GM12878 (cell line): Measurements from ENCODE around the gene IGFBP3. TPM values are rescaled to one million over a fixed set of nuclear protein-coding genes. Genes with fewer than 3 reads are reported as not detected.
"Not testable (repeated sequence)": the region's sequence is repeated elsewhere in the genome, so short reads cannot be mapped to it uniquely, and the experiment has no call there.

Source experiments
- ATAC-seq: fragments of 200-7000 bp; cut with Tn5 transposase; 3 replicates; pipeline ENCODE4 v1.9.1; 2020; ENCODE audit warnings: mild to moderate bottlenecking, moderate library complexity
- BruUV-seq: library from RNA; stranded (reverse); fragments of 400-500 nt; replicated peaks from 2 replicates; lab custom pipeline; 2021; lab: Mats Ljungman, UMichigan
- CTCF ChIA-PET: fragments of 300-600 bp; sonication (Branson Sonifier 250); formaldehyde crosslinking; extraction: SDS; loops from one replicate; lab custom pipeline; 2021; ENCODE audit warnings: inconsistent platforms; lab: Yijun Ruan, JAX
- POLR2A ChIA-PET: fragments of 350-600 bp; formaldehyde crosslinking; extraction: SDS; loops from one replicate; lab custom pipeline; 2021; ENCODE audit warnings: inconsistent platforms; lab: Charles Lee
- RAD21 ChIA-PET: fragments of 300-600 bp; sonication (Branson Sonifier 250); formaldehyde crosslinking; loops from one replicate; lab custom pipeline; 2023; ENCODE audit warnings: antibody characterized with exemption; ENCODE audit not compliant: unreplicated experiment; lab: Charles Lee
- SMC1A ChIA-PET: fragments of 300-600 bp; sonication (Branson Sonifier 250); formaldehyde crosslinking; loops from one replicate; lab custom pipeline; 2023; ENCODE audit not compliant: unreplicated experiment, uncharacterized antibody; lab: Charles Lee
- DNase-seq: peaks from one replicate; pipeline ENCODE4 v3.0.0-alpha.2; 2011; ENCODE audit warnings: low read depth, low spot score
- FAIRE-seq: peaks from 3 replicates; lab custom pipeline; 2011; peaks lifted over from hg19 to GRCh38; lab: Jason Lieb, UNC
- H2AFZ ChIP-seq: 2 replicates; pipeline ENCODE4 v1.6.0; 2011; ENCODE audit warnings: low read depth, low read length, control low read depth; ENCODE audit not compliant: control insufficient read depth
- H3K27ac ChIP-seq: 2 replicates; pipeline ENCODE4 v1.5.1; 2011; ENCODE audit warnings: control low read depth; ENCODE audit not compliant: control insufficient read depth, insufficient read depth
- H3K27me3 ChIP-seq, 2 experiments: replicated peaks in 1 of 2; 2 replicates each; pipeline versions ENCODE4 v1.6.0 to v1.6.1; 2011; ENCODE audit warnings: low read length in 1 of 2; ENCODE audit not compliant: control insufficient read depth in 2 of 2, insufficient read depth in 2 of 2
- H3K36me3 ChIP-seq, 2 experiments: 2 replicates each; pipeline ENCODE4 v1.5.1; 2011; ENCODE audit warnings: low read length in 1 of 2; ENCODE audit not compliant: control insufficient read depth in 2 of 2, insufficient read depth in 2 of 2
- H3K4me1 ChIP-seq: 2 replicates; pipeline ENCODE4 v1.6.1; 2011; ENCODE audit warnings: mild to moderate bottlenecking, low read length, moderate library complexity, mixed read lengths; ENCODE audit not compliant: control insufficient read depth, insufficient read depth
- H3K4me2 ChIP-seq: 2 replicates; pipeline ENCODE4 v1.6.0; 2011; ENCODE audit warnings: control low read depth; ENCODE audit not compliant: control insufficient read depth, insufficient read depth
- H3K4me3 ChIP-seq: fragments of 200-600 bp; sonication (generic); 2 replicates; pipeline ENCODE4 v1.5.1; 2016
- H3K79me2 ChIP-seq: 2 replicates; pipeline ENCODE4 v1.6.0; 2011; ENCODE audit warnings: low read length; ENCODE audit not compliant: control insufficient read depth, insufficient read depth
- H3K9ac ChIP-seq: 2 replicates; pipeline ENCODE4 v1.8.0; 2011; ENCODE audit warnings: low read length, control low read depth, mixed read lengths; ENCODE audit not compliant: control insufficient read depth, insufficient read depth
- H3K9me3 ChIP-seq: replicated peaks from 3 replicates; pipeline ENCODE4 v1.5.1; 2011; ENCODE audit warnings: mild to moderate bottlenecking, low read length; ENCODE audit not compliant: control insufficient read depth, insufficient read depth
- H4K20me1 ChIP-seq: 2 replicates; pipeline ENCODE4 v1.6.0; 2011; ENCODE audit not compliant: control insufficient read depth, insufficient read depth
- BHLHE40 ChIP-seq, 2 experiments: fragments of 450-650 bp in 1 of 2; IDR thresholded peaks; 2 replicates each; pipeline ENCODE4 v1.6.1; 2011 to 2017; ENCODE audit warnings: low read depth in 2 of 2, borderline replicate concordance in 1 of 2, improper control_type of control experiment in 1 of 2, low read length in 1 of 2, mild to moderate bottlenecking in 1 of 2
- CTCF ChIP-seq, 3 experiments: IDR thresholded peaks in 2 of 3; conservative IDR thresholded peaks in 1 of 3; 2 replicates each; pipeline ENCODE4 v1.5.1; 2011; ENCODE audit warnings: low read depth in 3 of 3, low read length in 3 of 3, mild to moderate bottlenecking in 3 of 3, control low read depth in 2 of 3, moderate library complexity in 2 of 3, inconsistent platforms in 1 of 3, mixed read lengths in 1 of 3; ENCODE audit not compliant: control insufficient read depth in 2 of 3, insufficient read depth in 1 of 3; ENCODE audit errors: extremely low read depth in 1 of 3
- HDGF ChIP-seq: fragments of 450-650 bp; IDR thresholded peaks from 2 replicates; pipeline ENCODE4 v1.6.1; 2016; ENCODE audit warnings: antibody characterized with exemption
- NFYB ChIP-seq: IDR thresholded peaks from 2 replicates; pipeline ENCODE4 v1.6.1; 2011; ENCODE audit warnings: low read depth, mild to moderate bottlenecking, low read length, improper control_type of control experiment, moderate library complexity; ENCODE audit not compliant: insufficient read depth
- PAX8 ChIP-seq: fragments of 450-650 bp; IDR thresholded peaks from 2 replicates; pipeline ENCODE4 v1.6.1; 2017; ENCODE audit warnings: mild to moderate bottlenecking, moderate library complexity
- SP1 ChIP-seq: IDR thresholded peaks from one replicate; pipeline ENCODE4 v1.6.1; 2011; ENCODE audit warnings: low read depth, low read length
- ZNF622 ChIP-seq: fragments of 450-650 bp; IDR thresholded peaks from 2 replicates; pipeline ENCODE4 v1.6.1; 2017; ENCODE audit warnings: mild to moderate bottlenecking, inconsistent platforms
- WGBS: methylation state at CpG from one replicate; pipeline ENCODE4 v1.1.6; 2016; ENCODE audit warnings: low lambda C conversion rate; ENCODE audit not compliant: insufficient replicate concordance, insufficient coverage; ENCODE audit errors: missing lambda C conversion rate; 5-methylcytosine and 5-hydroxymethylcytosine counted together
- in situ Hi-C: fragments of 300-500 bp; cut with MboI; formaldehyde crosslinking; loops from 9 replicates; pipeline ENCODE4 v1.14.3; 2018; ENCODE audit warnings: mixed read lengths
- intact Hi-C: fragments of 100-400 bp; cut with micrococcal nuclease; formaldehyde crosslinking; loops from one replicate; pipeline ENCODE4 v1.14.2; 2022; ENCODE audit not compliant: unreplicated experiment
- polyA plus RNA-seq, 11 experiments: library from polyadenylated mRNA; depleted of rRNA in 4 of 11; unstranded in 6 of 11; stranded (reverse) in 5 of 11; fragments of >200 nt; fragmentation: Nextera tagmentation in 4 of 11; fragmentation: Illumina TruSeq in 1 of 11; extraction: Ambion mirVana in 4 of 11; extraction: Trizol in 1 of 11; gene quantifications; 1 replicate in 1 of 11; 2 replicates in 10 of 11; pipeline versions ENCODE4 v1.2.1 to v1.2.3, GENCODE V29; 2011 to 2016; ENCODE audit warnings: inconsistent platforms in 2 of 11, missing spikeins in 2 of 11, low read depth in 1 of 11
- total RNA-seq, 4 experiments: library from RNA; depleted of rRNA in 3 of 4; stranded (reverse); fragments of >200 nt in 3 of 4; fragmentation: Illumina TruSeq in 1 of 4; extraction: Trizol in 1 of 4; gene quantifications; 2 replicates each; pipeline versions ENCODE4 v1.2.1 to v1.2.3, GENCODE V29; 2013 to 2021
- TF ChIP-seq, protein P1 (sequence below): IDR thresholded peaks from 2 replicates; pipeline ENCODE4 v1.6.1; 2011; ENCODE audit warnings: borderline replicate concordance, low read depth, mild to moderate bottlenecking, moderate library complexity, low read length; ENCODE audit not compliant: insufficient read depth, poor library complexity, severe bottlenecking
- TF ChIP-seq, protein P2 (sequence below): fragments of 450-650 bp; IDR thresholded peaks from 2 replicates; pipeline ENCODE4 v1.6.1; 2017; ENCODE audit warnings: mild to moderate bottlenecking

IGFBP3 gene
- total and polyA plus RNA-seq, 10 of the 15 experiments (the other 5 are each of a cell fraction or from before 2014, with no cell fraction given), result 6.0 to 28.0 (median 15.6) TPM

- CTCF ChIA-PET, H3K9ac ChIP-seq, H2AFZ ChIP-seq, RAD21 ChIA-PET, in situ Hi-C loops, H4K20me1 ChIP-seq, H3K36me3 ChIP-seq, H3K27ac ChIP-seq, H3K9me3 ChIP-seq, DNase-seq, FAIRE-seq, H3K27me3 ChIP-seq, POLR2A ChIA-PET, intact Hi-C loops, SMC1A ChIA-PET, H3K79me2 ChIP-seq, ATAC-seq, H3K4me3 ChIP-seq, H3K4me1 ChIP-seq, BruUV-seq, H3K4me2 ChIP-seq: not testable (repeated sequence)
- 85% methylated on average over 16 of the region's 23 CpGs for WGBS
These were observed 32.0 kb upstream of the IGFBP3 start for GRCh38 chr7:45953055-45953454.

DNA sequence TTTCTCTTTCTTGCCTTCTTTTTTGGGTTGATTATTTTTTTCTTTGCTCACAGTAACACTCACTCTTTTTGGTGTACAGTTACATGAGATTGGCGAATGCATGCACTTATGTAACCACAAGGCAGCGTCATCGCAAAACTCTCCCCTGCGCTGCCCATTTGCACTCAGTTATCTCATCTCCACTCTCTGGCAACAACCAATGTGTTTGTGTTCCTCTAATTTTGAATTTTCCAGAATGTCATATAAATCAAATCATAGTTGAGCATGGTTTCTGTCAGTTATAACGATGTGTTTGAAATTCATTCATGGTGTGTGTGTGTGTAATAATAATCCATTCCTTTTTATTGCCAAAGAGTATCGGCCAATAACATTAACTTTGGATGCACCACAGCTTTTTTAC lies 23.0 kb upstream of the IGFBP3 start:
- ChIA-PET POLR2A (no interaction called here), RAD21 (no interaction called here), CTCF (interaction anchor here (1.4 kb wide), 1 partner anchor 22 kb away, joined by 3 read pairs; no protein-coding TSS in a partner anchor), SMC1A (interaction anchor here (0.8 kb wide), 1 partner anchor 795 kb away, joined by 3 read pairs; no protein-coding TSS in a partner anchor)
- ATAC-seq, result no peak
- no peak overlapping the region for H3K4me2 ChIP-seq
- H3K27me3 ChIP-seq, result no peaks in the 10 kb centered on the region
- H3K9ac ChIP-seq, result no peak overlapping the region
- no peaks in the 10 kb centered on the region for H3K4me1 ChIP-seq
- H3K9me3 ChIP-seq, result no peaks in the 10 kb centered on the region
- intact Hi-C loops (no loop called here), in situ Hi-C loops (no loop called here)
- no peaks in the 10 kb centered on the region for H3K79me2 ChIP-seq
- no TSS peak for BruUV-seq
- no peak for FAIRE-seq
- 66% methylated on average over 6 of the region's 6 CpGs for WGBS
- no peak overlapping the region for H3K4me3 ChIP-seq
- no peak for TF ChIP-seq ZNF622
- TF ChIP-seq CTCF (IDR thresholded peaks at IDR 0.05 in 2 of 3, conservative IDR thresholded peaks at IDR 0.05 in 1 of 3; ENCODE audit: control insufficient read depth in 2 of 3, extremely low read depth in 1 of 3, insufficient read depth in 1 of 3, low read depth in 3 of 3, low read length in 3 of 3), result no peak
- TF ChIP-seq, protein P1, sequence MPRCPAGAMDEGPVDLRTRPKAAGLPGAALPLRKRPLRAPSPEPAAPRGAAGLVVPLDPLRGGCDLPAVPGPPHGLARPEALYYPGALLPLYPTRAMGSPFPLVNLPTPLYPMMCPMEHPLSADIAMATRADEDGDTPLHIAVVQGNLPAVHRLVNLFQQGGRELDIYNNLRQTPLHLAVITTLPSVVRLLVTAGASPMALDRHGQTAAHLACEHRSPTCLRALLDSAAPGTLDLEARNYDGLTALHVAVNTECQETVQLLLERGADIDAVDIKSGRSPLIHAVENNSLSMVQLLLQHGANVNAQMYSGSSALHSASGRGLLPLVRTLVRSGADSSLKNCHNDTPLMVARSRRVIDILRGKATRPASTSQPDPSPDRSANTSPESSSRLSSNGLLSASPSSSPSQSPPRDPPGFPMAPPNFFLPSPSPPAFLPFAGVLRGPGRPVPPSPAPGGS, result no peak
- no peak for TF ChIP-seq BHLHE40 (IDR thresholded peaks at IDR 0.05; ENCODE audit: borderline replicate concordance in 1 of 2, low read depth in 2 of 2, low read length in 1 of 2)
- TF ChIP-seq NFYB, result no peak
- TF ChIP-seq PAX8, result no peak
- TF ChIP-seq SP1, result no peak
- TF ChIP-seq, protein P2, sequence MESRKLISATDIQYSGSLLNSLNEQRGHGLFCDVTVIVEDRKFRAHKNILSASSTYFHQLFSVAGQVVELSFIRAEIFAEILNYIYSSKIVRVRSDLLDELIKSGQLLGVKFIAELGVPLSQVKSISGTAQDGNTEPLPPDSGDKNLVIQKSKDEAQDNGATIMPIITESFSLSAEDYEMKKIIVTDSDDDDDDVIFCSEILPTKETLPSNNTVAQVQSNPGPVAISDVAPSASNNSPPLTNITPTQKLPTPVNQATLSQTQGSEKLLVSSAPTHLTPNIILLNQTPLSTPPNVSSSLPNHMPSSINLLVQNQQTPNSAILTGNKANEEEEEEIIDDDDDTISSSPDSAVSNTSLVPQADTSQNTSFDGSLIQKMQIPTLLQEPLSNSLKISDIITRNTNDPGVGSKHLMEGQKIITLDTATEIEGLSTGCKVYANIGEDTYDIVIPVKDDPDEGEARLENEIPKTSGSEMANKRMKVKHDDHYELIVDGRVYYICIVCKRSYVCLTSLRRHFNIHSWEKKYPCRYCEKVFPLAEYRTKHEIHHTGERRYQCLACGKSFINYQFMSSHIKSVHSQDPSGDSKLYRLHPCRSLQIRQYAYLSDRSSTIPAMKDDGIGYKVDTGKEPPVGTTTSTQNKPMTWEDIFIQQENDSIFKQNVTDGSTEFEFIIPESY, result no peak
- no peak for TF ChIP-seq HDGF
- H3K27ac ChIP-seq, result no peak overlapping the region
- H2AFZ ChIP-seq, result no peak overlapping the region
- DNase-seq, result no peak
- H3K36me3 ChIP-seq, result no peaks in the 10 kb centered on the region
- no peaks in the 10 kb centered on the region for H4K20me1 ChIP-seq
